Parathyroid adenoma (tissue), 2 donors: ENCODE results near the gene DNMT3A.

Source experiments
- H2AFZ ChIP-seq: fragments of 300-600 bp; sonication (generic); one replicate; pipeline ENCODE4 v1.7.0; 2017; ENCODE audit warnings: antibody characterized with exemption, mild to moderate bottlenecking
- H3K27ac ChIP-seq: fragments of 300-600 bp; sonication (generic); one replicate; pipeline ENCODE4 v1.7.0; 2017
- H3K27me3 ChIP-seq: fragments of 300-600 bp; sonication (generic); one replicate; pipeline ENCODE4 v1.7.0; 2017; ENCODE audit warnings: low read length; ENCODE audit not compliant: control insufficient read depth, insufficient read depth
- H3K36me3 ChIP-seq: fragments of 300-600 bp; sonication (generic); one replicate; pipeline ENCODE4 v1.7.0; 2017; ENCODE audit warnings: low read length; ENCODE audit not compliant: control insufficient read depth, insufficient read depth
- H3K4me1 ChIP-seq: fragments of 300-600 bp; sonication (generic); one replicate; pipeline ENCODE4 v1.7.0; 2017; ENCODE audit warnings: control low read depth
- H3K4me2 ChIP-seq: fragments of 300-600 bp; sonication (generic); one replicate; pipeline ENCODE4 v1.7.0; 2017; ENCODE audit warnings: low read length
- H3K4me3 ChIP-seq: fragments of 300-600 bp; sonication (generic); one replicate; pipeline ENCODE4 v1.7.0; 2017; ENCODE audit warnings: low read depth, low read length
- H3K79me2 ChIP-seq: fragments of 300-600 bp; sonication (generic); one replicate; pipeline ENCODE4 v1.7.0; 2017; ENCODE audit warnings: control low read depth
- H3K9ac ChIP-seq: fragments of 300-600 bp; sonication (generic); one replicate; pipeline ENCODE4 v1.7.0; 2017; ENCODE audit warnings: mild to moderate bottlenecking
- H3K9me3 ChIP-seq: fragments of 300-600 bp; sonication (generic); one replicate; pipeline ENCODE4 v1.7.0; 2017; ENCODE audit warnings: low read length; ENCODE audit not compliant: control insufficient read depth
- TF ChIP-seq, protein P1 (sequence below): fragments of 300-600 bp; sonication (generic); IDR thresholded peaks from one replicate; pipeline ENCODE4 v1.7.0; 2017; ENCODE audit warnings: antibody characterized with exemption, mild to moderate bottlenecking
- donor health status: primary hyperparathyroidism.

The DNMT3A gene

GRCh38 chr2:25237764-25238163 is 104.0 kb downstream of the DNMT3A start:
- H3K9me3 ChIP-seq: no peaks in the 10 kb centered on the region
- no peak overlapping the region for H3K4me3 ChIP-seq
- TF ChIP-seq, protein P1, sequence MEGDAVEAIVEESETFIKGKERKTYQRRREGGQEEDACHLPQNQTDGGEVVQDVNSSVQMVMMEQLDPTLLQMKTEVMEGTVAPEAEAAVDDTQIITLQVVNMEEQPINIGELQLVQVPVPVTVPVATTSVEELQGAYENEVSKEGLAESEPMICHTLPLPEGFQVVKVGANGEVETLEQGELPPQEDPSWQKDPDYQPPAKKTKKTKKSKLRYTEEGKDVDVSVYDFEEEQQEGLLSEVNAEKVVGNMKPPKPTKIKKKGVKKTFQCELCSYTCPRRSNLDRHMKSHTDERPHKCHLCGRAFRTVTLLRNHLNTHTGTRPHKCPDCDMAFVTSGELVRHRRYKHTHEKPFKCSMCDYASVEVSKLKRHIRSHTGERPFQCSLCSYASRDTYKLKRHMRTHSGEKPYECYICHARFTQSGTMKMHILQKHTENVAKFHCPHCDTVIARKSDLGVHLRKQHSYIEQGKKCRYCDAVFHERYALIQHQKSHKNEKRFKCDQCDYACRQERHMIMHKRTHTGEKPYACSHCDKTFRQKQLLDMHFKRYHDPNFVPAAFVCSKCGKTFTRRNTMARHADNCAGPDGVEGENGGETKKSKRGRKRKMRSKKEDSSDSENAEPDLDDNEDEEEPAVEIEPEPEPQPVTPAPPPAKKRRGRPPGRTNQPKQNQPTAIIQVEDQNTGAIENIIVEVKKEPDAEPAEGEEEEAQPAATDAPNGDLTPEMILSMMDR: no peak
- H3K4me2 ChIP-seq: no peak overlapping the region
- no peaks in the 10 kb centered on the region for H3K79me2 ChIP-seq
- H3K9ac ChIP-seq: no peak overlapping the region
- H3K4me1 ChIP-seq: no peaks in the 10 kb centered on the region
- no peak overlapping the region for H2AFZ ChIP-seq
- no peaks in the 10 kb centered on the region for H3K27me3 ChIP-seq
- no peaks in the 10 kb centered on the region for H3K36me3 ChIP-seq
- no peak overlapping the region for H3K27ac ChIP-seq

GRCh38 chr2:25236736-25237135 is 105.0 kb downstream of the DNMT3A start:
- Histone ChIP-seq H3K36me3 (no peaks in the 10 kb centered on the region), H3K27ac (no peak overlapping the region)
- TF ChIP-seq, protein P1: no peak

DNA sequence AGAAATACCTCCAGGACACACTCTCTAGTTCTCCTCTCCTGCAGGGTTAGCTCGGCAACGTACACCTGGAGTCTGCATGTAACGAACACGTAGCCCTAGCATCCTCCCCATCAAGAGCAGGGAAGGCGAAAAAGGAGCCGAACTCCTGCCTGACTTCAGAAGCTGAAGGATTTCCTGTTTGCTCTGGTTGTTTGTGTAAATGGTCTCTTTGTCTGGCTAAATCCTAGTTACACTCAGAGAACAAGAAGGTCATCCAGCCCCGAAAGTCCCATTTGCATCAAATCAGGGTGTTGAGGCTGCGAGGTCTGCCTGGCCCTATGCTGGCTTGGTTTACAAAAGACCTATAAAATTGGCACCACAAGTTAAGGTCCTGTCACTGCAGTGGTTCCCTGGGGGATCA is 107.0 kb downstream of the DNMT3A start:
- Histone ChIP-seq H3K27ac (no peak overlapping the region), H3K27me3 (no peaks in the 10 kb centered on the region), H3K79me2 (no peaks in the 10 kb centered on the region), H3K9ac (no peak overlapping the region), H3K9me3 (no peaks in the 10 kb centered on the region), H3K4me3 (no peak overlapping the region), H2AFZ (no peak overlapping the region), H3K4me2 (no peak overlapping the region), H3K36me3 (no peaks in the 10 kb centered on the region), H3K4me1 (no peaks in the 10 kb centered on the region)
- TF ChIP-seq, protein P1: no peak

More at GRCh38 chr2:25236736-25237135, 105.0 kb downstream of the DNMT3A start:
- Histone ChIP-seq H3K4me1 (no peaks in the 10 kb centered on the region), H3K4me3 (no peak overlapping the region), H3K9ac (no peak overlapping the region), H3K4me2 (no peak overlapping the region), H3K9me3 (no peaks in the 10 kb centered on the region), H3K27me3 (no peaks in the 10 kb centered on the region), H2AFZ (no peak overlapping the region), H3K79me2 (no peaks in the 10 kb centered on the region)

DNA sequence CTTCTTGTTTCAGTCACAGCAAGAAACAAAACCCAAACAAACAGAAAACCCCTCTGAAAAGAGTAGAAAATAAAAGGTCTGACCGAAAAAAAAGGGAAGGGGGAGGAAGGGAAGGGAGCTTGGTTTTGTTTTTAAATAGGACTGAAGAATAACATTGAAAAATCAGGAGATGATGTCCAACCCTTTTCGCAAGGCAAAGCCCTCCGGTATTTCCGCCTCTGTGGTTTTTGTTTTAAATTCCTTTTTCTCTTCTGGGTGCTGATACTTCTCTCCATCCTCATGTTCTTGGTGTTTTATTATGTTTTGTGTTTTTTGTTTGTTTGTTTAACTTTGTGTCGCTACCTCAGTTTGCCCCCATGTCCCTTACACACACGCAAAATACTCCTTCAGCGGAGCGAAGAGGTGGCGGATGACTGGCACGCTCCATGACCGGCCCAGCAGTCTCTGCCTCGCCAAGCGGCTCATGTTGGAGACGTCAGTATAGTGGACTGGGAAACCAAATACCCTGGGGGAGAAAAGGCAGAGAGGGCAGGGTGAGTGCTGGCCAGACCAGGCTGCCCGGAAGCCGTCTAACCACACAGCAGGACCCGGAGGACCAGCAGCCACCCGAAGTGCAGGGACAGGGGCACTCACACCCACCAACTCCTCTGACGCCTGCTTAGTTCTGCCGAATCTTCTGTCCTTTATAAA is 107.7 kb downstream of the DNMT3A start:
- Histone ChIP-seq H3K4me1 (no peaks in the 10 kb centered on the region), H3K9ac (no peak overlapping the region)
- TF ChIP-seq, protein P1: no peak

GRCh38 chr2:25232248-25232825 is 109.4 kb downstream of the DNMT3A start:
- Histone ChIP-seq H3K79me2 (no peaks in the 10 kb centered on the region), H3K9me3 (no peaks in the 10 kb centered on the region), H3K36me3 (no peaks in the 10 kb centered on the region), H3K27ac (no peak overlapping the region), H3K4me2 (no peak overlapping the region), H3K27me3 (no peaks in the 10 kb centered on the region), H3K4me1 (no peaks in the 10 kb centered on the region), H3K4me3 (no peak overlapping the region), H3K9ac (no peak overlapping the region), H2AFZ (no peak overlapping the region)
- TF ChIP-seq, protein P1: no peak

More for the DNA sequence above, 107.7 kb downstream of the DNMT3A start:
- H3K36me3 ChIP-seq: no peaks in the 10 kb centered on the region
- H3K27me3 ChIP-seq: no peaks in the 10 kb centered on the region
- no peaks in the 10 kb centered on the region for H3K9me3 ChIP-seq
- H3K79me2 ChIP-seq: no peaks in the 10 kb centered on the region
- no peak overlapping the region for H3K27ac ChIP-seq
- H3K4me3 ChIP-seq: no peak overlapping the region
- no peak overlapping the region for H2AFZ ChIP-seq
- no peak overlapping the region for H3K4me2 ChIP-seq
